G401 (cell line): ENCODE results near the gene FRA10AC1. TPM values are rescaled to one million over a fixed set of nuclear protein-coding genes. Genes with fewer than 3 reads are reported as not detected.
"Not testable (repeated sequence)": the region's sequence is repeated elsewhere in the genome, so short reads cannot be mapped to it uniquely, and the experiment has no call there.

Source experiments
- DNase-seq: peaks from one replicate; pipeline ENCODE4 v3.0.0-alpha.2; 2015; ENCODE audit warnings: low spot score
- in situ Hi-C: cut with HindIII; loops from 2 replicates; pipeline ENCODE4 v1.10.0; 2016; ENCODE audit warnings: low sequenced_read_pairs, mixed read lengths
- total RNA-seq: library from RNA; depleted of rRNA; stranded (reverse); fragments of >200 nt; shearing (Covaris generic); gene quantifications from 2 replicates; pipeline ENCODE4 v1.2.3, GENCODE V29; 2014

The FRA10AC1 gene
- total RNA-seq, 1 experiment from 2014 or later: 2.7 TPM

DNA sequence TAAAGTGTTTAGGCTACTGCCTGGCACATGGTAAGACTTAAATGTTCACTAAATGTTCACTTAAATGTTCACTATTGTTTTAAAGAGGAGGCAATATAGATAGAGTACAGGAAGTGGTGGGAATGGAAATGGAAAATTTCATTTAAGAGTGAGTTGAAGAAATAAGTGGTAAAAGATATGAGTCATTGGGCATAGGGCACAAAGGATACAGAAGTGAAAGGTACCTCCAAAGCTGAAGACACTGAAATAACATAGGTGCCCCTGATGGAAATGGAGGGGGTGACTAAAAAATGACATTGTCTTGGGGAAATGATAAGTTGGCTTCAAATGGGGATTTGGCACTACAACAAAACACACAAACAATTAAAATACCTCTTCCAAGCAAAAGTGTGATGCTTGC lies 5.2 kb upstream of the FRA10AC1 start:
- in situ Hi-C loops: no loop called here
- DNase-seq: no peak

DNA sequence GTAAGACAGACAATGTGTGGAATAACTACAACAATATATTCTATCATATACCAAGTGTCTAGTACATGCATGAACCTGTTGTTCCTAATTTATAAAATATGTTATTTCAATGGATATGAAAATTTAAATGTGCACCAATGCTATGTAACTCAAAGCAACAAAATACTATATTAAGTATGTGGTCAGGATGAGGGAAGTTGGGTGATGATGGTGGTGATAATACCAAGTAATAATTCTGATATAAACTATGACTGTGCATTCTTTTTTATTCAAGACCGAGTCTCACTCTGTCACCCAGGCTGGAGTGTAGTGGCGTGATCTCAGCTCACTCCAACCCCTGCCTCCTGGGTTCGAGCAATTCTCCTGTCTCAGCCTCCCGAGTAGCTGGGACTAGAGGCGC lies 2.1 kb upstream of the FRA10AC1 start:
- in situ Hi-C loops: no loop called here

DNA sequence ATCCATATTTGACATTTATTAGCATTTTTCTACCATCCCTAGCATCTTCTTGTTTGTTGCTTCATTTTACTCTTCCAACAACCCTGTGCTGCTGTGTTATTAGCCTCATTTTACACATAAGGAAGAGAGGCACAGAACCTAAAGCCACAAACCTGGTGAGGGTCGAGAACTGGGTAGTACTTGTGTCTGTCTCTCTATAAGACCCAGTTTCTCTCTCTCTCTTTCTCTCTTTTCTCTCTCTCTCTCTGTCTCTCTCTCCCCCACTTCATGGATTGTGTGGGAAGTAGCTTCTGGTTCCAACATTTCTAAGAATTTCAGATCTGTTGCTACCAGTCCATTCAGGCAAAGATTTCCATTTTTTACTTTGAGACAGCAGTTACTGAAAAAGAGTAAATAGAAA lies 1.4 kb upstream of the FRA10AC1 start:
- DNase-seq: no peak
- in situ Hi-C loops: no loop called here

More for the DNA sequence above, 2.1 kb upstream of the FRA10AC1 start:
- DNase-seq: no peak

DNA sequence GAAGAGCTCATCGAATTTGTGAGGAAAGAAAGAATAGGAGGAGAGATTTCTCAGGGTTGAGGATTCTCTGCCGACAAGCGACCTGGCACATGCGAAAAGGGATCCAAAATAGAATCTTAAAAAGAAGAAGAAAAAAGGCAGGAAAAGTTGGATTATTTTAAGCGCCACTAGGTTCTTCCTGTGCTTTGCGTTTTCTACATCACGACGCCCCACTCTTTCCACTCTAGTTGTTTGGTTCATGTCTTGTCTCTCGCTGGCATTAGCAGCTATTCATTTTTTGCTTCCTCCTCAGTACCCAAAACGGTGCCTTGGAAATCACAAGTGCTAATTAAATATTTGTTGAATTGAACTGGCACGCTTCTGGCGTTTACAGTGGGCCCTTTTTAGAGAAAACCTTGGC lies 674 bp upstream of the FRA10AC1 start:
- DNase-seq: peak; percentile 64
- in situ Hi-C loops: no loop called here

DNA sequence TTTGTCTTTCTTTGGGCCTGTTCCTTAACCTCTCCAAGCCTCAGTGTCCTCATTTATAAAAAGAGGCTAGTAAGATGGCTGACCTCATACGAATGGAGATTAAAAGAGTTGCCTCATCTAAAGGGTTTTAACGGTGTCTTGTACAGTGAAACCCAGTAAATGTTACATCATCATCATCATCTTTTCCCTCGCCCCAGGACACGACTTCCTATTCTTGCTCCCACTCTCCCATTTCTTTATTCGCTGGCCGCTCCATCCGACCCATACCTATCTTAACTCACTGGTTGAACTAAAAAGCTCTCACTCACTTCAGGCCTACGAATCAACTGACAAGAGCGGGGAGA lies 554 bp downstream of the FRA10AC1 start:
- in situ Hi-C loops: no loop called here
- no peak for DNase-seq

DNA sequence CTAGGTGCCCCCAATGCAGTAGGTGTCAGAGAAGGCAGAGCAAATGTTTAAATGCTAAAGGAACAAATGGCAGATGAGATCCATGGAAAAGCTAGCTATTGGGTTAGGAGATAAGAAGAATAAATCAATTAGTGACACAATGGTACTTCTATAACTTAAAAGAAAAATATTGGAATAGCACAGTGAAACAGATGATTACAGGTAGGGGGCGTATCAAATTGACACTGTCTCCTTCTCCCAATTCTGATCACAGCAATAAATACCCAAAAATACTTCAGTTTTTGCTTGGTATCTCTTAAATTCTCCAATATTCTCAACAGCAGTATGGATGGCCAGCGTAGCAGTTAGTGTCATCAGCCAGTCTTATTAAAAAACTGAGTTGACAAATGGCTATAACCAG lies 5.2 kb downstream of the FRA10AC1 start:
- in situ Hi-C loops: no loop called here
- DNase-seq: no peak

DNA sequence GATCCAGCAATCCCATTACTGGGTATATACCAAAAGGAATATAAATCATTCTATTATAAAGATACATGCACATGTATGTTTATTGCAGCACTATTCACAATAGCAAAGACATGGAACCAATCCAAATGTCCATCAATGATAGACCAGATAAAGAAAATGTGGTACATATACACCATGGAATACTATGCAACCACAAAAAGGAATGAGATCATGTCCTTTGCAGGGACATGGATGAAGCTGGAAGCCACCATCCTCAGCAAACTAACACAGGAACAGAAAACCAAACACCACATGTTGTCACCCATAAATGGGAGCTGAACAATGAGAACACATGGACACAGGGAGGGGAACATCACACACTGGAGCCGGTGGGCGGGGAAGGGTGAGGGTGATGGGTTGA lies 5.8 kb downstream of the FRA10AC1 start:
- DNase-seq, in situ Hi-C loops: not testable (repeated sequence)

DNA sequence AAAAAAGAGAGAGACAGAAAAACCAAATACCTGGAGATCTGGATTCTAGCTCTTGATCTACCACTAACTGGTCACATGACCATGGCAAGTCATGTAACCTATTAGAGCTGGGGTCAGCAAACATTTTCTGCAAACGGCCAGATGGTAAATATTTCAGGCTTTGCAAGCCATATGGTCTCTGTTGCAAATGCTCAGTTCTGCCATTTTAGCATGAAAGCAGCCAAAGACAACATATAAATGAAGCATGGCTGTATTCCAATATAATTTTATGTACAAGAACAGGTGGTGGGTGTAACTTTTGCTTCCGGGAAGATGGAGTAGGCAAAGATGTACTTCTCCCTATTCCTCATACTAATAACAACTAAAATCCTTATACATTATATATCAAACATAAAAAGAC lies 6.7 kb downstream of the FRA10AC1 start:
- in situ Hi-C loops: no loop called here
- DNase-seq: peak; percentile 12

DNA sequence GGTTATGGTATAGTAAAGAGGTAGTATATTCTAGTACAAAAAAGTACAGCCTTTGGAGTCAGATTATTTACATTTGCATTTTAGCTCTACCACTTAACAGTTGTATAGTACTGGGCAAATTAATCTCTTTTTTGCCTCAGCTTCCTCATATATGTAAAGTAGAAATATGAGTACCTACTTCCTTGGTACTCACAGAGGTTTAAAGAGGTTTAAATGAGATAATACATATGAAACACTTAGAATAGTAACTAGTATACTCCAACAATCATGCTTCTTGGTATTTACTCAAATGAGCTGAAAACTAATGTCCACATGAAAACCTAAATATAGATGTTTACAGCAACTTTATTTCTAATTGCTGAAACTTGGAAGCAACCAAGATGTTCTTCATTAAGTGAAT lies 14.7 kb downstream of the FRA10AC1 start:
- no peak for DNase-seq
- in situ Hi-C loops: no loop called here

DNA sequence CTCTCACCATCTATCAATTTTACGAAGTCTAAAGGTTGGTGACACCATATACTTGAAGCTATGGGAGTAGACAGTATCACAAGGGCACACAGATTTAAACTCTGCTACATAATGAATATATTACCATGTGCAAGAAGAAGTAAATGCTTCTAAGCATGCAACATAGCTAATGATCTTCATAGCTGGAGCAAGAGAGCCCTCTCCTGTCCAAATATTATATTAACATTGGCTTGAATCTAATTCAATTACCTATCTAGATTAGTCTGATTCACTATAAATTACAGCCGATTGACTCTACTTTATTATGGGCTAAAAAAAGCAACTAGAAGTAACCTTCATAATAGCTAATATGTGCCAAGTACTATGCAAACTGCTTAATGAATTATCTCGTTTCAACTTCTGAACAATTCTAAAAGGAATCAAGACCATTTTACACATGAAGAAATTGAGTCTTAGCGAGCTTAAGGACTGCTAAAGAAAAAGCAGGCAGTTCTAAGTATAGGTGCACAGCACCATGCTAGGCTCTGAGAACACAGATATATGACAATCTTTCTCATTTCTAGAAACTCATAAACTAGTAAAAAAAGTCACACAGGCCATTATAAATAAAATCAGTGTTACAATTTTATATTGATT lies 21.9 kb downstream of the FRA10AC1 start:
- in situ Hi-C loops: no loop called here
- DNase-seq: peak; percentile 60

DNA sequence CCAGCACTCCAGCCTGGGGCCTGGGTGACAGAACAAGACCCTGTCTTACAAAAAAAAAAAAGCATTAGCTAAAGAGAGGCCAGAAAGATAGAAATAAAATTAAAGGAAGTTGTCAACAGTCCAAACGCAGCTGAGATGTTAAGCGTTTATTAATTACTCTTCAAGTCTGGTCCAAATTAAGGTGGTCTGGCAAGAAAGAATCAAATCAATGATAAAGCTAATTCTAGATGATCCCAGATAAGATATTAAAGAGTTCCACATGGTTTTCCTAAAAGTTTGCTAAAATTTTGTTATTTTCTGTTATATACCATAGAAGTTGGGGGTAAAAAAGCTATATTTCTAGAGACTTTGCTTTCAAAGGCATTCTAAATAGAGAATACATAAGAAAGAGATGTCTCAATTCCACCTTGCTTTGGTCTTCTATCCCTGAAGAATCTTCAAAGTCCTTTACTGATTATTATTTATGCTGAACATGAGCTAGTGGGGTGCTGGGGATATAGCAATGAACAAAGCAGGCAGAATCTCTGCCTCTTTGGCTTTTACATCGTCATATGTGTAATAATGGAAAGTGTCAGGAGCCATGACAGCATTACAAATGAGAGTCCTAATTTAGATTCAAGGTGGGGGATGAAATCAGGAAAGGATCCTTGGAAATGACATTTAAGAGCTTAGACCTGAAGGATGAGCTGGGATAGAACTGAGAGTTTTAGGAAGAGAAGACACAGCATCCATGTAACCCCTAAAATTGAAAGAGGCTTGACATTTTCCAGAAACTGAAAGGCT lies 23.4 kb downstream of the FRA10AC1 start:
- DNase-seq: no peak

DNA sequence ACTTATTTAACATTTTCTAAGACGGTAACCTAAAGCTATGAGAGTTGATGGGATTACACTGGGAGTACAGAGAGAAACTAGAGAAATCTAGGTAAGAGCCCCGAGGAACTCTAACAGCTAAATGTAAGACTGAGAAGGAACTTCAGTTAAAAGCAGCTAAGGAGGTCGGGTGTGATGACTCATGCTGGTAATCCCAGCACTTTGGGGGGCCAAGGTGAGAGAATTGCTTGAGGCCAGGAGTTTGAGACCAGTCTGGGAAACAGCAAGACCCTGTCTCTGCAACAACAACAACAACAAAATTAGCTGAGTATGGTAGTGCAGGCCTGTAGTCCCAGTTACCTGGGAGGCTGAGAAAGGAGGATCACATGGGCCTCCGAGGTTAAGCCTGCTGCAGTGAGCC lies 24.0 kb downstream of the FRA10AC1 start:
- DNase-seq: no peak
- in situ Hi-C loops: no loop called here

More for the DNA sequence above, 23.4 kb downstream of the FRA10AC1 start:
- in situ Hi-C loops: no loop called here

DNA sequence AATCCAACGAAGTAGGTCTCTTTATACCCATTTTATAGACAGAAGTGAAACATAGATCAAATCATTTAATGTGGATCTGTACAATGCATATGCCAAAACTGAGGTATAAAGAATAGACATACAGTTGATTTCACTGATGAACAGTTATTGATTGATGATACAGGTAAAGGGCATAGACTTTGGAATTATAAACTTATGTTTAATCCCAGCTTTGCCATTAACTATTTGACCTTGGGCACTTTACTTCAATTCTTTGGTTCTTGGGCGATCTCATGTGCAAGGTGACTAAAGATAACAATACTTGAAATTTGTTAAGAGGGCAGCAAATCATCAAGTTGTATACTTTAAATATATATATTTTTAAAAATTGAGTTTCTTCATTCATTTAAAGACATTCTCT lies 28.6 kb downstream of the FRA10AC1 start:
- no peak for DNase-seq
- in situ Hi-C loops: no loop called here

DNA sequence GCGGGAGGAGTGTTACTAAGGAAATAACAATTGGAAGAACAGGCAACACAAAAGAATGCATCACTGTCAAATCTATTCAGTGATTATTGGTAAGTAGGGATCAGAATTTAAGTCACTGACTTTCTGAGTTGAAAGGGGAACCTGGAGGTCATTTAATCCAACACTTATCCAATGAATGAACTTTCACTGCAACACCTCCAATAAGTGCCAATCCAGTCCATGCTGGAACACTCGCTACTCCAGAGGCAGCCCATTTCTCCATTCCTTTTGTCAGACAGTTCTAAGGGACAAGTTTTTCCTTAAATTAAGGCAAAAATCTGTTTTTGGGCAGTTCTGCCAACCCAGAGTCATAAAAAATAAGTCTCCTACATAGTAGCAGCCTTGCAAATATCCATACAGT lies 29.5 kb downstream of the FRA10AC1 start:
- no peak for DNase-seq
- in situ Hi-C loops: no loop called here

DNA sequence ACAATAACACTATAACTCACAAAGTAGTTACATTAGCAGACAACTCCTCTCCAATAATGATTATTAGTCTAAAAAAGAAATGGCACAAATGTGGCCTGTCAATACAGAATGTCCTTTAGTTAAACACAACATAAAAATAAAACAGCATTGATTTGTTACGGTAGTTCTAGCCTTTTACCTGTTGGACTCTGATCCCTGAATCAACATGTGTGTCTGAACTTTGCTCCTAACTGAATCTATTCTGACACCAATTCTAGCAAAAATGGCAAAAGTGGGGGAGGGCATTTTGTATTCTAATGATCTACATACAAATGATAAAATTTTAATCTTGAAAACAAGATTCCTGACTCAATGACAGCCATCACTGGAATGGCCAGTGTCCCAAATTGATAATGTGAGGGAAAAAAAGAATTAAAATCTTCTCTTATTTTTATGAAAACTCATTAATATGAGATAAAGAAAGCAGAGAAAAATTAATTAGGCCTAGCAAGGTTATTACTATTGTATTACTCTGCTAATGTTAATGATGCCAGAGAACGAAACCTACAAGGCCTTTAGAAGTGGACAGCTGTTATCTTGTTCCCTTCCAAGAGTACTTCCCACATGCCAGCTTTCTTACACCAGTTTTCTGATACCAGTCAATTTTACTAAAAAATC lies 30.2 kb downstream of the FRA10AC1 start:
- in situ Hi-C loops: no loop called here

DNA sequence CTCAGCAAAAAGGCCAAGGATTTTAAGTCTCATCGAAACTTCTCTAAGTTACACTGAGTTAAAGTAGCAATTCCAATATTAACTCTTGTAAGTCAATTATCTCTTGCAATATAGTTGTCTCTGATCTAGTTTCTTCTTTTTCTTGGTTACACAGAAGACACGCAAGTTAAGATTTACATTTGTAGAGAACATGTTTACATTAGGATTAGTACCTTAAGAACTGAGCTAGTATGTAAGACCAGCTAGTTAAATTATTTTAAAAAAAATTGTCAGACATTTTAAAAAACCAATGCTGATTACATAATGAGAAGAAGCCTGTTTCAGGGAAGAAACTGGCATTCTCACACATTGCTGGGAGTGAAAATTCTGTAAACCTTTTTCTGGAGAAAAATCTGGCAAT lies 31.4 kb downstream of the FRA10AC1 start:
- in situ Hi-C loops: no loop called here
- DNase-seq: no peak

More for the DNA sequence above, 30.2 kb downstream of the FRA10AC1 start:
- DNase-seq: no peak

DNA sequence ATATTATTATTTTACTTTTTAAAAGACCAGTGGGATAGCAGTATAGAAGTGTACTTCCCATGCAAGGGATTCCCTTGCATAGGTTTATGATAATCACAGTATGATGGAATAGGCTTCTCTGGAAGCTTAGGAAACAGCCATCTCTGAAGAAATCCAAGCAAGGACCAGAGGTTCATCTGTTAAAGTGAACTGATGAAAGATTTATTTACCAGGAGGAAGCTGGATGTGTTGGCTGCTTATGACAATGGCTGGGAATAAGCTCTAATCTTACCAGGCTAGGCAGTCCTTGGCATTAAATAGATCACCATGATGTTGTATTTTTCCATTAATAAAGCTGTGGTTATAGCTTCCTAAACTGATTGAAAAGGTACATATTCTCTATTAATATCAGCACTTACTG lies 32.0 kb downstream of the FRA10AC1 start:
- in situ Hi-C loops: no loop called here

DNA sequence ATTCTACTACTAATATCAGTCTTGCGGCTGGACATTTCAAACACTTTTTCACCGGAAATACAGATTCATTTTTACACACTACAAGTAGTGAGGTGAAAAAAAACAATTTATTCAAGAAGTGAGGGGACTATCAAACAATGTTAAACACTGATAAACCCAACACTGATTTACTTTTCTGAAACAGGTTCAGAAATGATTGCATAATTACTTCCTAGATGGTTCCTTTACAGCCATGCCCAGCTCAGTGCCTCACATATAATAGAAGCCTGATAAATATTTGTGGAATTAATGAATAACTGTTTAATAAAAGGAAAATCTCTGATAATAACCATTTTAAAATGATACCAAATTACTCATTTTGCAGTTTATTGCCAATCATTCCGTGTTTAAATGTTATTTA lies 34.6 kb downstream of the FRA10AC1 start:
- in situ Hi-C loops: no loop called here
- DNase-seq: no peak

More for the DNA sequence above, 32.0 kb downstream of the FRA10AC1 start:
- DNase-seq: no peak

DNA sequence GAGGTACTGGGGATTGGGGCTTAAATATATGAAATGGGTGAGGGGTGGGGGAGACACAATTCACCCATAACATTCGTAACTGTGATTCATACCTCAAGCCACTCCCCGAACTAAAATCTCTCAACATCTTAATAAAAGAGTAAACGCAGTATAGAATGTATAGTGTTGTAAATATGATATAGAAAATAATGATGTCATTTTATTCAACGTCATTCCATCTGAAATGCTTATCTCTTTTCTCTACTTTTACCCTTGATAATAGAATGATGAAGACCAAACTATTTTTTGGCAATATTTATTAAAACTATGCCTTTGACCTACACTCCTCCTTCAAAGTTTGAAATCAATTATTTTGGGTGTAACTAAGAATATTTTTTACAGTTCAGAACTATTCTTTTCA lies 36.4 kb downstream of the FRA10AC1 start:
- DNase-seq: no peak
- in situ Hi-C loops: no loop called here

DNA sequence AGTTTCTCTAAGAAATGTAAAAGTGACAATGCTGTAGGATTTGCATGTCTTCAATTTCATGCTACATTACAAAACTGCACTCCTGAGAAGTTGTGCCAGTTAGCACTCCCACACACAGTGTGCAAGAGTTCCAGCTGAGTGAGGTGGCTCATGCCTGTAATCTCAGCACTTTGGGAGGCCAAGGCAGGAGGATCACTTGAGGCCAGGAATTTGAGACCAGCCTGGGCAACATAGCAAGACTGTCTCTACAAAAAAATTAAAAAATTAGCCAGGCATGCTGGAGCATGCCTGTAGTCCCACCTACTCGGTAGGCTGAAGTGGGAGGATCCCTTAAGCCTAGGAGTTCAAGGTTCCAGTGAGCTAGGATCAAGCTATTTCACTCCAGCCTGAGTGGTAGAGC lies 44.6 kb downstream of the FRA10AC1 start:
- no peak for DNase-seq
- in situ Hi-C loops: no loop called here
